ENCODE measurements around the gene DCST1.

DCST1 gene

DNA sequence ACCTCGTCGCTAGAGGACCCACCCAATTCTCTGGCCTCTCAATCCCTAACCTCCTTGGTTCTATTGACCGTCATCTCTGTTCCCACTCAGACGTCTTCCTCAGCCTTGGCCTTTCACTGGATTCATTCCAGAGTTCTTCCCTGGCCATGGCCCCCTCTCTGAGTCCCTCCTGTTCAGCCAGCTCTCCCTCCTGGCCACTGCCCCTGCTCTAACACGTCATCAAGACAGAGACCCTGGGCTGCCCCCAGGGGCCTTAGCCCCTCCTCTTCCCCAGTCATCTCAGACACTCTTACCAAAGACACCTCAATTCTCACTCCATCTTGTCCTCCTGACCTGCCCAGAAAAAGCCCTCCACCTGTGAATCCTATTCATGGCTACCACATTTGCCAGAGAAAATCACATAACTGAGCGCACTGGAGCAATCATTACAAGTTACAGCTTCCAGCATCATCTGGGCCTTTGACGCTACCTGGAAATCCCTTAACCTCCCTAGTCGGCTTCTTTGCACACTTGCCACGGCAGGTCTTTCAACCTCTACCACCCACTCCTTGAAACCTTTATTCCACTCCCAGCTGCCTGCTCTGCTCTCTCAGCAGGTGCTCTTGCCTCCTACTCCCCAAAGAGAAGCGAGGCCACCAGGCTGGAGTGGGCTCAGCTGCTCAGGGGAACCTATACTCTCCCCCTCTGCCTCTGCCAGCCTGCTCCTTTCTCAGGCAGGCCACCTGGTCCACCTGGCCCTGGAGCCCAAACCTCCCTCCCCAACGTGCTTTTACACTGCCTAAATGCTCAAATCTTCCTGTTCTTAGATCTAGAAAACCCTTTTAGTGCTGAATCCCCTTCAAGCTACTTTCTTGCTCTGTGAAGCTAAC lies 14.0 kb upstream of the DCST1 start:
- TF ChIP-seq, protein P1, sequence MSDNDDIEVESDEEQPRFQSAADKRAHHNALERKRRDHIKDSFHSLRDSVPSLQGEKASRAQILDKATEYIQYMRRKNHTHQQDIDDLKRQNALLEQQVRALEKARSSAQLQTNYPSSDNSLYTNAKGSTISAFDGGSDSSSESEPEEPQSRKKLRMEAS (IDR thresholded peaks at IDR 0.05; ENCODE audit: low read depth, low read length), result no peak
- TF ChIP-seq POLR2A (IDR thresholded peaks at IDR 0.05; ENCODE audit: extremely low read depth, insufficient read length) (no peak), MYC (IDR thresholded peaks at IDR 0.05; ENCODE audit: low read depth, low read length) (no peak)
- TF ChIP-seq, protein P2, sequence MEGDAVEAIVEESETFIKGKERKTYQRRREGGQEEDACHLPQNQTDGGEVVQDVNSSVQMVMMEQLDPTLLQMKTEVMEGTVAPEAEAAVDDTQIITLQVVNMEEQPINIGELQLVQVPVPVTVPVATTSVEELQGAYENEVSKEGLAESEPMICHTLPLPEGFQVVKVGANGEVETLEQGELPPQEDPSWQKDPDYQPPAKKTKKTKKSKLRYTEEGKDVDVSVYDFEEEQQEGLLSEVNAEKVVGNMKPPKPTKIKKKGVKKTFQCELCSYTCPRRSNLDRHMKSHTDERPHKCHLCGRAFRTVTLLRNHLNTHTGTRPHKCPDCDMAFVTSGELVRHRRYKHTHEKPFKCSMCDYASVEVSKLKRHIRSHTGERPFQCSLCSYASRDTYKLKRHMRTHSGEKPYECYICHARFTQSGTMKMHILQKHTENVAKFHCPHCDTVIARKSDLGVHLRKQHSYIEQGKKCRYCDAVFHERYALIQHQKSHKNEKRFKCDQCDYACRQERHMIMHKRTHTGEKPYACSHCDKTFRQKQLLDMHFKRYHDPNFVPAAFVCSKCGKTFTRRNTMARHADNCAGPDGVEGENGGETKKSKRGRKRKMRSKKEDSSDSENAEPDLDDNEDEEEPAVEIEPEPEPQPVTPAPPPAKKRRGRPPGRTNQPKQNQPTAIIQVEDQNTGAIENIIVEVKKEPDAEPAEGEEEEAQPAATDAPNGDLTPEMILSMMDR (IDR thresholded peaks at IDR 0.05; ENCODE audit: low read depth, low read length), result no peak
- H3K4me3 ChIP-seq (ENCODE audit: low read depth, low read length), result no peak overlapping the region
- no peak for DNase-seq (ENCODE audit: low read depth)

DNA sequence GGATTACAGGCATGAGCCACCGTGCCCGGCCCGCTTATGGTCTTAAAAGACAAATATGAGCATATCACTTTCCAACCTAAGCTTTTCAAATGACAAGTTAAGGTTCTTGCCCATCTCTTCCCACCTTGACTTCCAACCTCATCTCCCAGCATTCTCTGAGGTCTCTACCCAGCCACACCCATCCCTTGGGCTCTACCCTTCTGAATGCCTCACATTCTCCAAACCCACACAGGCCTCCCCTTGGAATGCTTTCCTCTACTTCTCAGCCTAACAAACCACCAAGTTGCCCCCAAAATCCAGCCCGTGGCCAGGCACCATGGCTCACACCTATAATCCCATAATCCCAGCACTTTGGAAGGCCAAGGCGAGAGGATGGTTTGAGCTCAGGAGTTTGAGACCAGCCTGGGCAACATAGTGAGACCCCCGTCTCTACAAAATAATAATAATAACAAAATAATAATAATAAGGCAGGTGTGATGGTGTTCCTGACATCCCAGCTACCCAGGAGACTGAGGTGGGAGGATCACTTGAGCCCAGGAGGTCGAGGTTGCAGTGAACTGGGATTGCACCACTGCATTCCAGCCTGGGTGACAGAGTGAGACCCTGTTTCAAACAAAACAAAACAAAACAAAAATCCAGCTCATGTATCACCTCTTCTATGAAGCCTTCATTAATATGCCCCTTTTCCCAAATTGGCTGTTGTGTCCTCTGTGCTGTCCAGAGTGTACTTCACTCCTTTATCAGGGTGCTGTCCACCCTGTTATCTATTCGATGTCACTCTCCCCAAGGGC lies 11.3 kb upstream of the DCST1 start:
- DNase-seq (ENCODE audit: low read depth), result no peak
- H3K4me3 ChIP-seq (ENCODE audit: low read depth, low read length), result no peak overlapping the region
- TF ChIP-seq, protein P1 (IDR thresholded peaks at IDR 0.05; ENCODE audit: low read depth, low read length), result no peak
- TF ChIP-seq MYC (IDR thresholded peaks at IDR 0.05; ENCODE audit: low read depth, low read length), result no peak
- TF ChIP-seq, protein P2 (IDR thresholded peaks at IDR 0.05; ENCODE audit: low read depth, low read length), result no peak
- no peak for TF ChIP-seq POLR2A (IDR thresholded peaks at IDR 0.05; ENCODE audit: extremely low read depth, insufficient read length)

DNA sequence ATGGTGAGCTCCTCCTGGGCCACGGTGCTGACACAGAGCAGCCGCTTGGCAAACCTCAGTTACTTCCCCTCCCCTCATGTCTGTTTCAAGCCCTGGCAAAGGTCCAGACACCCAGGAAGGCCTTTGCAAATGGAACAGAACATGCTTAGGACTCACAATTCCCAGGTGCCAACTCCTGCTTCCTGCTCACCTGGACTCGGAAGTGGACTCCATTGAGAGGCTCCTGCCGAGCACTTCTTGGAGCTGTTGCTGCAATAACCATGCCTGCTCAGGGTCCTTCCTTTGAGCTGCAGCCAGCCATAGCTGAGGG lies 10.7 kb upstream of the DCST1 start:
- DNase-seq (ENCODE audit: low read depth), result peak; percentile 23
- TF ChIP-seq, protein P1 (IDR thresholded peaks at IDR 0.05; ENCODE audit: low read depth, low read length), result no peak
- TF ChIP-seq POLR2A (IDR thresholded peaks at IDR 0.05; ENCODE audit: extremely low read depth, insufficient read length), result no peak
- TF ChIP-seq, protein P2 (IDR thresholded peaks at IDR 0.05; ENCODE audit: low read depth, low read length), result no peak
- no peak for TF ChIP-seq MYC (IDR thresholded peaks at IDR 0.05; ENCODE audit: low read depth, low read length)
- no peak overlapping the region for H3K4me3 ChIP-seq (ENCODE audit: low read depth, low read length)

DNA sequence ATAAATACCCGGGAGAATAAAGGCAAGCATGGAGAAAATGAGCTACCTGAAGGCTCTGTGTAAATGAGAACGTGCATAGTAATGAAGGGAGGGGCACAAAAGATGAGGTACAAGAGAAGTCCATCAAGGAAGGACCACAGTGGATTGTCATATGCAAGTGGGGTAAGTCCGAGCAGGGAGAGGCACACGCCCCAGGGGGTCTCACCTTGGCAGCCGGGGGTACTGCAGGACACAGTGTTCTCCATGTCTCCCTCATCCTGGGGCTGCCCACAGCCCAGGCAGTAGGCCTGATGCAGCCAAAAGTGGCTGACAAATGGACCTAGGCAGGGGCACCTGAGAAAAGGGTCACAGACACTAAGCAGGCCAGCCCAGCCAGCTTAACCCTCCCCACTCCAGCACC lies 10.0 kb upstream of the DCST1 start:
- no peak overlapping the region for H3K4me3 ChIP-seq (ENCODE audit: low read depth, low read length)
- TF ChIP-seq, protein P1 (IDR thresholded peaks at IDR 0.05; ENCODE audit: low read depth, low read length), result no peak
- TF ChIP-seq, protein P2 (IDR thresholded peaks at IDR 0.05; ENCODE audit: low read depth, low read length), result no peak
- TF ChIP-seq MYC (IDR thresholded peaks at IDR 0.05; ENCODE audit: low read depth, low read length), result no peak
- TF ChIP-seq POLR2A (IDR thresholded peaks at IDR 0.05; ENCODE audit: extremely low read depth, insufficient read length), result no peak
- no peak for DNase-seq (ENCODE audit: low read depth)

DNA sequence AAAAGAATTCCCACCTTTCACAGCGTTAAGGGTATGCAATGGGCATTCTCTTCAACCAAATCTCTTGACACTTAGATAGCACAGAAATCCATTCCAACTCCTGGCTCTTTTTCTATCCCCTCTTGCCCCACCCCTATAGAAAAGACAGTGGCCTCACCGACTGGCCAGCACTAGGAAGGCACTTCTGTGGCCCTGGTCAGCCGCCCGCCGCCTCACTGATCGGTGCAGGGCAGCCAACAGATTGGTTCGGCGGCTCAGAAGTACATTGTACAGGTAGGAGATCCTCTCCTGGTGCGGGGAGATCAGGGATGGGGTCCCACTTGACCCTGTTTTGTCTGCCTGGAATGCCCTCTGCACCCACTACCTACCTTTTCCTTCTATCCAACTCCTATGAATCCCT lies 9.3 kb upstream of the DCST1 start:
- TF ChIP-seq MYC (IDR thresholded peaks at IDR 0.05; ENCODE audit: low read depth, low read length) (no peak), POLR2A (IDR thresholded peaks at IDR 0.05; ENCODE audit: extremely low read depth, insufficient read length) (no peak)
- TF ChIP-seq, protein P2 (IDR thresholded peaks at IDR 0.05; ENCODE audit: low read depth, low read length), result no peak
- TF ChIP-seq, protein P1 (IDR thresholded peaks at IDR 0.05; ENCODE audit: low read depth, low read length), result no peak
- no peak for DNase-seq (ENCODE audit: low read depth)
- H3K4me3 ChIP-seq (ENCODE audit: low read depth, low read length), result no peak overlapping the region
